ENCODE data around the gene INSR. TPM values are rescaled to one million over a fixed set of nuclear protein-coding genes. Genes with fewer than 3 reads are reported as not detected.

Gene INSR
- total and polyA plus RNA-seq, 2 donors from 2014 or later: 15.5 to 50.4 TPM

- peak overlapping the region in 1 of 3 donors; percentile 40 for H3K9ac ChIP-seq (ENCODE audit: low read length in 3 of 3)
- no peak for FAIRE-seq
Measured at GRCh38 chr19:7159105-7159933, 134.9 kb downstream of the INSR start.

GRCh38 chr19:7153022-7153421, 141.2 kb downstream of the INSR start:
- intact Hi-C loops (cut with DNase I): no loop called here
- Histone ChIP-seq H3K9ac (ENCODE audit: low read length in 3 of 3) (peak overlapping the region in 1 of 3 donors; percentile 19), H3K36me3 (ENCODE audit: control insufficient read depth in 2 of 3, insufficient read depth in 3 of 3, low read length in 3 of 3) (peaks cover 0 to 19% (median 5%) of the 10 kb centered on the region in 3 donors), H3K4me3 (ENCODE audit: low read length in 3 of 3) (no peak overlapping the region), H3K27ac (ENCODE audit: low read depth in 2 of 2, low read length in 2 of 2) (peak overlapping the region; percentile 36 to 64), H3K9me3 (ENCODE audit: control insufficient read depth in 2 of 3, insufficient read depth in 1 of 3, low read length in 3 of 3) (no peaks in the 10 kb centered on the region), H3K27me3 (ENCODE audit: control insufficient read depth, insufficient read depth, low read length) (no peaks in the 10 kb centered on the region), H3K4me1 (ENCODE audit: control insufficient read depth in 2 of 3, insufficient read depth in 2 of 3, low read depth in 1 of 3, low read length in 3 of 3) (peaks cover 0 to 6% (median 4%) of the 10 kb centered on the region in 3 donors)
- TF ChIP-seq CTCF (IDR thresholded peaks at IDR 0.05; ENCODE audit: borderline replicate concordance, extremely low read depth, insufficient read depth): no peak
- no peak for DNase-seq
- no peak for FAIRE-seq

More at GRCh38 chr19:7159105-7159933, 134.9 kb downstream of the INSR start:
- Histone ChIP-seq H3K27me3 (ENCODE audit: control insufficient read depth, insufficient read depth, low read length) (no peaks in the 10 kb centered on the region), H3K36me3 (ENCODE audit: control insufficient read depth in 2 of 3, insufficient read depth in 3 of 3, low read length in 3 of 3) (peaks cover 4 to 24% (median 16%) of the 10 kb centered on the region in 3 donors), H3K4me1 (ENCODE audit: control insufficient read depth in 2 of 3, insufficient read depth in 2 of 3, low read depth in 1 of 3, low read length in 3 of 3) (no peaks in the 10 kb centered on the region), H3K27ac (ENCODE audit: low read depth in 2 of 2, low read length in 2 of 2) (peak overlapping the region; percentile 41 to 73), H3K9me3 (ENCODE audit: control insufficient read depth in 2 of 3, insufficient read depth in 1 of 3, low read length in 3 of 3) (no peaks in the 10 kb centered on the region), H3K4me3 (ENCODE audit: low read length in 3 of 3) (no peak overlapping the region)
- DNase-seq: peak in 3 of 5 donors; percentile 14 to 83 (median 46)
- intact Hi-C loops (cut with DNase I): no loop called here
- TF ChIP-seq CTCF (IDR thresholded peaks at IDR 0.05; ENCODE audit: borderline replicate concordance, extremely low read depth, insufficient read depth): no peak

- DNase-seq (no peak), FAIRE-seq (no peak)
- Histone ChIP-seq H3K4me1 (ENCODE audit: control insufficient read depth in 2 of 3, insufficient read depth in 2 of 3, low read depth in 1 of 3, low read length in 3 of 3) (peaks cover 0 to 8% (median 6%) of the 10 kb centered on the region in 3 donors), H3K9me3 (ENCODE audit: control insufficient read depth in 2 of 3, insufficient read depth in 1 of 3, low read length in 3 of 3) (no peaks in the 10 kb centered on the region), H3K36me3 (ENCODE audit: control insufficient read depth in 2 of 3, insufficient read depth in 3 of 3, low read length in 3 of 3) (peaks cover 0 to 18% (median 4%) of the 10 kb centered on the region in 3 donors), H3K4me3 (ENCODE audit: low read length in 3 of 3) (no peak overlapping the region), H3K9ac (ENCODE audit: low read length in 3 of 3) (no peak overlapping the region), H3K27ac (ENCODE audit: low read depth in 2 of 2, low read length in 2 of 2) (peak overlapping the region; percentile 36 to 64), H3K27me3 (ENCODE audit: control insufficient read depth, insufficient read depth, low read length) (no peaks in the 10 kb centered on the region)
- intact Hi-C loops (cut with DNase I): no loop called here
- no peak for TF ChIP-seq CTCF (IDR thresholded peaks at IDR 0.05; ENCODE audit: borderline replicate concordance, extremely low read depth, insufficient read depth)
Measured at GRCh38 chr19:7152568-7152967, 141.6 kb downstream of the INSR start.

Measured in kidney (tissue), 14 donors.